ENCODE measurements around the gene PLEKHG4.

Gene PLEKHG4

DNA sequence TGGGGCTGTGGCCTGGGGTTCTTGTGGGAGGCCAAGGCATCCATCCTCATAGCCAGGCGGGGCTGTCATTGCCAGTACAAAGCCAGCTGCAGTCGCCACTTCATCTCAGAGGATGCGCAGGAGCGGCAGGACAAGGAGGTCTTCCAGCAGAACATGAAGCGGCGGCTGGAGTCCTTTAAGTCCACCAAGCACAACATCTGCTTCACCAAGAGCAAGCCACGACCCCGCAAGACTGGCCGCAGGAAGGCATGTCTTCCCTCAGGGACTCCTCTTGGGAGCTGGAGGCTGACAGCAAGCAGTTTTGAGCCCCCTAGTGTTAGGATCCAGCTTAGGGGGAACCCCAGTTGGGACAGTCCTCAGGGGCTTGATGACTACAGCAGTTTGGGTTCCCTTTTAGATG is 15.1 kb upstream of the PLEKHG4 start:
- no peak for DNase-seq

DNA sequence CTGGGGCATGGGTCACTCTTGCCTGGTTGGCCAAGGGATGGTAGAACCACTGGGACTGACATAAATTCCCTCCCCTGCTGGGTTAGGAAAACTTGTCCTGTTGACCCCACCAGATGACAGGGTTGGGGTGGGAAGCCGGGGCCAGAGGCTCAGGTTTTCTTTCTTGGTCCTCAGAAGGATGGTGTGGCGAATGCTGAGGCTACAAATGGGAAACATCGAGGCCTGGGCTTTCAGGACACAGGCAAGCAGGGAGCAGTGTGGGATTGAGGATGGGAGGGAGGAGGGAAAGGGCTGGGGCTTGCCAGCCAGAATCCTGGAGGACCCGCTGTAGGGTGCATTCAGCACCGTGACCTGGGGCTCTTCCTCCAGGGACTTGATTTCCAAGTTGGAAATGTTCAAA is 14.5 kb upstream of the PLEKHG4 start:
- no peak for DNase-seq

- DNase-seq, result no peak
Measured at GRCh38 chr16:67265834-67266233, 13.5 kb upstream of the PLEKHG4 start.

DNA sequence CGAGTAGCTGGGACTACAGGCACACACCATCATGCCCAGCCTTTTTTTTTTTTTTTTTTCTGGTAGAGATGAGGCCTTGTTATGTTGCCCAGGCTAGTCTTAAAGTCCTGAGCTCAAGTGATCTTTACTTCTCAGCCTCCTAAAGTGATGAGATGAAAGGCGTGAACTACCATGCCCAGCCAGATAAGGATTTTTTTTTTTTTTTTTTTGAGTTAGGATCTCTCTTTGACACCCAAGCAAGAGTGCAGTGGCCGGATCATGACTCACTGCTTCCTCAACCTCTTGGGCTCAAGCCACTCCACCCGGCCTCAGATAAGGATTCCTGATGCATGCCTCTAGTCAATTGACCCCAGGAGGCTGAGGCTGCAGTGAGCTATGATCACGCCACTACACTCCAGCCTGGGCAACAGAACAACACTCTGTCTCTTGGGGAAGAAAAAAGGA is 11.2 kb upstream of the PLEKHG4 start:
- no peak for DNase-seq

DNA sequence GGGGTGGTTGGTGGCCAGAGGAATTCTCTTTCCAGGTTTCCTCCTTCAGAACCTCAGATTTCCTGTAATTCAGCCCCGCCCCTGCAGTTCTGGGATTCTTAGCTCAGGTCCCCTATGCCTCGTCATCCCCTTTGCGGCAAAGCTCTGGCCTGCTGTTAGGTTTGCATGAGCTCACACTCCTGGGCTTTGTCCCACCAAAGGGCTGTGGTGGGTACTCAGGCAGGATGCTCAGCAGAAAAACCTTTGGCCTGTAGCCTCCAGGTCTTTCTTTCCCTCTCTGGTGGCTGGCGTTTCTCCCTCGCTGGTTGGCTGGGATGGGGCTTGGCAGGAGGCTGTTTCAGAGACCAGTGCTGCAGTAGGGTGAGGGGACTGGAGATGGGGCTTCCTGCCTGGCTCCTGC is 9.6 kb upstream of the PLEKHG4 start:
- DNase-seq, result no peak

- no peak for DNase-seq
Measured at GRCh38 chr16:67270931-67271338, 8.4 kb upstream of the PLEKHG4 start.

- no peak for DNase-seq
Measured at GRCh38 chr16:67271446-67271845, 7.9 kb upstream of the PLEKHG4 start.

DNA sequence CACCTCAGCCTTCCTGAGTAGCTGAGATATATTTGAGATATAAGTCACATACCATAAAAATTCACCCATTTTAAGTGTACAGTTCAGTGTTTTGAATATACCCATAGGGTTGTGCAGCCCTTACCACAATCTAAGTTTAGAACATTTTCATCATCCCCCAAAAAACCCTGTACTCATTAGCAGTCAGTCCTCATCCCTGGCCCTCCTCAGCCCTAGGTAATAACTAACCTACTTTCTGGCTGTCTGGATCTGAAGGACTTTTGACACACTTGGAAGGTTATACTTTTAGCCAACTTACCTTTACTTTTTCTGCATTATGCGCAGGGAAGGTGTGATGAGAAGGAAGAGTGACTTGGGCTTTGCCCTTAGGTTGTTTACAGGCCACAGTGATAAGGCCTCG is 4.0 kb upstream of the PLEKHG4 start:
- no peak for DNase-seq

GRCh38 chr16:67277294-67277998 is 1.9 kb upstream of the PLEKHG4 start:
- no peak for DNase-seq

DNA sequence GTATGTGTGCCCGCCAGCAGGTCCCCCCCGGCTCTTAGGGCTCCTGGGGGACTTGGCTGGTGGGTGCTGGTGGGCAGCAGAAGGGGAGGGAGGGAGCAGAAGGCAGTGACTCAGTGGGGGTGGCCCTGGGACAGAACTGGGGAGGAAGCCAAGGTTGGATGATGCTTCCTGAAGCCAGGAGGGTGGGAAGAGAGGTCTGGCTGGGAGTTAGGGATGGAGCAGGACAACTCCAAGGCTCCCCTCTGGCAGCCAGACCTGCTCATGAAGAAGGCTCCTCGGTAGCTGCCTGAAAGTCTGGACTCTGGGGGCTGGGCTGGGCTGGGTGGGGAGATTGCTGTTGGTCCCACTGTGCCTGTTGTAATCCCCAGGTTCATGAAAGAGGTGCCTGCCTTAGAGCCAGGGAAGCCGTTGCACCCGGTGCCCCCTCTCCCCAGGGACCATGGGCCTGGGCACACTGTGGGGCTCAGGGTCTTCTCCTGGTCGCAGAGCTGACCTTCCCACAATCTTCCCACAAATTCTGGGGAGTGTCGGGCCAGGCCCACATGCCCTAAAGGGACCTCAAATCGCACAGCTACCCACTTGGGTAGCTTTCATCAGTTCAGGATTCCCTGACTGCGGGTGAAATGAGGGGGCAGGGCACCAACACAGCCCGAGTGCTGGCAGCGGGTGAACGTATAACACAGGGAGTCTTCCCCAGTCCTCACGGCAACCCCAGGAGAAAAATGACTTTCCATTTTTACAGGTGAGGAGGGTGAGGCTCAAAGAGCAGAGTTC is 1.1 kb upstream of the PLEKHG4 start:
- DNase-seq, result no peak

DNA sequence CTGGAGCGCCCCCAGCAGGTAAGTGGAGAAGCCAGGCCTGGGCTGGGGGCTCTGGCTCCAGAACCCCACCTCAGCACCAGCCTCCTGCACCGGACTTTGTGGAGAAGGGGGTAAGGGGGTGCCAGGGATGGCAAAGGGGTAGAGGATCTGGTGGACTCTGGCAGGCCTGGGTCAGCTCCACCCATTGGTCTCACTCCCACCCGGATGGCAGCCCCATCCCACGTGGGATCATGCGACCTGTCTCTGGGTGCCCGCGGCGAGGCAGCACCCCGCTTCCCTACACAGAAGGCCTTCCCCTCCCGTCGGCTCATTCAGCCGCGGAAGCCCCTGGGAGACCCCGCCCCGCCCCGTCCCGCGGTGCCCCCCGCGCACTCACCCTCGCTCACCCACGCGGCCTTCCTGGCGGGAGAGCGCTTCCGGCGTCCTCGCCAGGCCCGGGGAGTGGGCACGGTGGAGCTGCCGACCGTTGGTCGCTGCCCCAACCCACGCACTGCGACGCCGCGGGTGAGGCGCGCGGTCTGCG is 498 bp upstream of the PLEKHG4 start:
- no peak for DNase-seq

GRCh38 chr16:67280090-67281015 is 1.0 kb downstream of the PLEKHG4 start:
- DNase-seq, result no peak

GRCh38 chr16:67281536-67282446 is 2.5 kb downstream of the PLEKHG4 start:
- DNase-seq, result no peak

- DNase-seq, result no peak
Measured at GRCh38 chr16:67282447-67282805, 3.1 kb downstream of the PLEKHG4 start.

DNA sequence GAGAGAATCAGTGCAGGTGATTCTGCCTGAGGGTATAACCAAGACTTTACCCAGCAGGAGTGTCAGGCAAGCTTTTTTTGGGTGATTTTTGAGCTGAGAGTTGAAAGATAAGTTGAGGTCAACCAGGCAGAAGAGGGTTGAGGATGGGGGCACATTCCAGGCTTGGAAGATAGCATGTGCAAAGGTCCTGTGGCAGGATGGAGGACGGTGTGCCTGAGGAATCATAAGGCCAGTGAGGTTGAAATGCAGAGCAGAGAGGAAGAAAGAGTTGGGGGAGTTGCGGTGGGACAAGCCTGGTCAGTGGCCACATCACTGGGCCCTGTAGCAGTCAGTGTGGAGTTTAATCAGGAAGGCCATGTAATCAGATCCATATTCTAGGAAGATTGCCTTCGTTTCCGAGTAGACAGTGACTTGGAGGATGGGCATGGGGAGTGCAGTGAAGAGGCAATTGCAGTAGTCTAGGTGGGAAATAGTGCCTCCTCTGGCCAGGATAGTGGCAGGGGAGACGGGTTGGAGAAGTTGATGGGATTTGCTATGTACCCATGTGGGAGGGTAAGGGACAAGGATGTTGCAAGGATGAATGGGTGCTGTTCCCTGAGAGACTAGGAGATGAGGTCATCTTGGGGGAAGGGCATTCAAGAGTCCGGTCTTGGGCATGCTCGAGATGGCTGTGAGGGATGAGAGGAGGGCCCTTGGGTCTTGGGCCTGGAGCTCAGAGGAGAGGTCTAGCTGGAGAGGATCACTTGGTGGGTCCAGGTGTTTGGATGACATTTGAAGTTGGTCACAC is 3.9 kb downstream of the PLEKHG4 start:
- no peak for DNase-seq

GRCh38 chr16:67283826-67284555 is 4.7 kb downstream of the PLEKHG4 start:
- DNase-seq, result no peak

GRCh38 chr16:67284699-67285646 is 5.6 kb downstream of the PLEKHG4 start:
- DNase-seq, result no peak

DNA sequence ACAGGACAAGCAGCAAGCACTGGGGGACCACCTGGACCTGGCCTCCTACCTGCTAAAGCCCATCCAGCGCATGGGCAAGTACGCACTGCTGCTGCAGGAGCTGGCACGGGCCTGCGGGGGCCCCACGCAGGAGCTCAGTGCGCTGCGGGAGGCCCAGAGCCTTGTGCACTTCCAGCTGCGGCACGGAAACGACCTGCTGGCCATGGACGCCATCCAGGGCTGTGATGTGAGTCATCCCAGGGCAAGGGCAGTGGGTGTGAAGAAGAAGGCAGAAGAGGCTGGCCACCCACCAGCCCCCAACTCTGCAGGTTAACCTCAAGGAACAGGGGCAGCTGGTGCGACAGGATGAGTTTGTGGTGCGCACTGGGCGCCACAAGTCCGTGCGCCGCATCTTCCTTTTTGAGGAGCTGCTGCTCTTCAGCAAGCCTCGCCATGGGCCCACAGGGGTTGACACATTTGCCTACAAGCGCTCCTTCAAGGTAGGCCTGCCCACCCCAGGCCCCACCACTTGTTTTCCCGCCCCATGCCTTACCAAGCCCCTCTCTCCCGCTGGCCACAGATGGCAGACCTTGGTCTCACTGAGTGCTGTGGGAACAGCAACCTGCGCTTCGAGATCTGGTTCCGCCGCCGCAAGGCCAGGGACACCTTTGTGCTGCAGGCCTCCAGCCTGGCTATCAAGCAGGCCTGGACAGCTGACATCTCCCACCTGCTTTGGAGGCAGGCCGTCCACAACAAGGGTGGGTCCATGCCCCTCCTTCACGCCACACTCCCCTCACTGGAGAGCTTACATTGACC is 7.3 kb downstream of the PLEKHG4 start:
- DNase-seq, result no peak
